Calu3 (cell line): ENCODE data around the gene TK2. TPM values are rescaled to one million over a fixed set of nuclear protein-coding genes. Genes with fewer than 3 reads are reported as not detected.
A peak's percentile ranks its signal among the peaks of the same experiment; 100 is the strongest.
"Not testable (repeated sequence)": the region's sequence is repeated elsewhere in the genome, so short reads cannot be mapped to it uniquely, and the experiment has no call there.

Experiments
- Bru-seq: library from RNA; stranded (reverse); fragments of 400-500 nt; gene quantifications from one replicate; lab custom pipeline; 2021; lab: Mats Ljungman, UMichigan
- BruChase-seq, 2 experiments: library from RNA; stranded (reverse); fragments of 400-500 nt; gene quantifications; one replicate each; lab custom pipeline; 2021; lab: Mats Ljungman, UMichigan
- BruUV-seq: library from RNA; stranded (reverse); fragments of 400-500 nt; replicated peaks from 2 replicates; lab custom pipeline; 2021; lab: Mats Ljungman, UMichigan
- CTCF ChIA-PET: fragments of 300-600 bp; sonication (Branson Sonifier 250); formaldehyde crosslinking; loops from one replicate; lab custom pipeline; 2022; ENCODE audit warnings: antibody characterized with exemption; lab: Charles Lee
- DNase-seq: peaks from one replicate; pipeline ENCODE4 v3.0.0; 2022
- H3K27ac Mint-ChIP-seq: one replicate; pipeline ENCODE4 v1.8.0; 2022; ENCODE audit warnings: mixed read lengths; ENCODE audit not compliant: unreplicated experiment
- H3K27me3 Mint-ChIP-seq: one replicate; pipeline ENCODE4 v1.8.0; 2022; ENCODE audit warnings: mixed read lengths; ENCODE audit not compliant: unreplicated experiment
- H3K36me3 Mint-ChIP-seq: one replicate; pipeline ENCODE4 v1.8.0; 2022; ENCODE audit warnings: mild to moderate bottlenecking, moderate library complexity, mixed read lengths; ENCODE audit not compliant: insufficient read depth, unreplicated experiment
- H3K4me1 Mint-ChIP-seq: one replicate; pipeline ENCODE4 v1.8.0; 2022; ENCODE audit warnings: mild to moderate bottlenecking, low read depth, mixed read lengths; ENCODE audit not compliant: unreplicated experiment
- H3K4me3 Mint-ChIP-seq: one replicate; pipeline ENCODE4 v1.8.0; 2022; ENCODE audit warnings: mild to moderate bottlenecking, low read depth, moderate library complexity, mixed read lengths; ENCODE audit not compliant: unreplicated experiment
- H3K9me3 Mint-ChIP-seq: one replicate; pipeline ENCODE4 v1.8.0; 2022; ENCODE audit warnings: low read depth, mixed read lengths; ENCODE audit not compliant: unreplicated experiment
- intact Hi-C: fragments of 100-400 bp; cut with micrococcal nuclease; formaldehyde crosslinking; loops from one replicate; pipeline ENCODE4 v1.10.0; 2022; ENCODE audit not compliant: unreplicated experiment
- long read RNA-seq: library from polyadenylated mRNA; stranded (forward); transcript quantifications from one replicate; pipeline ENCODE4 v2.0.0, GENCODE V29; 2022
- total RNA-seq: library from RNA; stranded (reverse); gene quantifications from 2 replicates; pipeline ENCODE4 v1.2.3, GENCODE V29; 2022
- TF ChIP-seq, protein P1 (sequence below): fragments of 200-600 bp; IDR thresholded peaks from one replicate; pipeline ENCODE4 v1.8.0; 2022; ENCODE audit warnings: antibody characterized with exemption; ENCODE audit not compliant: unreplicated experiment

Gene TK2
- 53.2 and 56.6 TPM in 2 replicates for total RNA-seq
- percentile 82 among the genes with signal in this experiment for Bru-seq, nascent RNA
- percentile 85 among the genes with signal in this experiment for BruChase-seq, experiment 1, labeled RNA remaining after a 6-hour chase
- BruChase-seq, experiment 2, labeled RNA remaining after a 2-hour chase, result percentile 80 among the genes with signal in this experiment
- long read RNA-seq, full-length matches to known transcripts, result 18 of 310 reads
- long read RNA-seq, partial matches to known transcripts, result 3 of 310 reads
- long read RNA-seq, other reads (novel, unspliced or antisense), result 289 of 310 reads

- TSS peak; percentile 47 for BruUV-seq
- DNase-seq, result peak; percentile 66
- no peaks in the 10 kb centered on the region for H3K9me3 Mint-ChIP-seq
- CTCF ChIA-PET, result interaction anchor here (1.0 kb wide), 1 partner anchor 16 kb away, joined by 3 read pairs; no protein-coding TSS in a partner anchor
- H3K4me3 Mint-ChIP-seq, result peak within 1 kb of the TSS; percentile 77
- peaks cover 50% of the 10 kb centered on the region for H3K4me1 Mint-ChIP-seq
- H3K27me3 Mint-ChIP-seq, result no peaks in the 10 kb centered on the region
- H3K27ac Mint-ChIP-seq, result peak within 1 kb of the TSS; percentile 70
- TF ChIP-seq, protein P1, sequence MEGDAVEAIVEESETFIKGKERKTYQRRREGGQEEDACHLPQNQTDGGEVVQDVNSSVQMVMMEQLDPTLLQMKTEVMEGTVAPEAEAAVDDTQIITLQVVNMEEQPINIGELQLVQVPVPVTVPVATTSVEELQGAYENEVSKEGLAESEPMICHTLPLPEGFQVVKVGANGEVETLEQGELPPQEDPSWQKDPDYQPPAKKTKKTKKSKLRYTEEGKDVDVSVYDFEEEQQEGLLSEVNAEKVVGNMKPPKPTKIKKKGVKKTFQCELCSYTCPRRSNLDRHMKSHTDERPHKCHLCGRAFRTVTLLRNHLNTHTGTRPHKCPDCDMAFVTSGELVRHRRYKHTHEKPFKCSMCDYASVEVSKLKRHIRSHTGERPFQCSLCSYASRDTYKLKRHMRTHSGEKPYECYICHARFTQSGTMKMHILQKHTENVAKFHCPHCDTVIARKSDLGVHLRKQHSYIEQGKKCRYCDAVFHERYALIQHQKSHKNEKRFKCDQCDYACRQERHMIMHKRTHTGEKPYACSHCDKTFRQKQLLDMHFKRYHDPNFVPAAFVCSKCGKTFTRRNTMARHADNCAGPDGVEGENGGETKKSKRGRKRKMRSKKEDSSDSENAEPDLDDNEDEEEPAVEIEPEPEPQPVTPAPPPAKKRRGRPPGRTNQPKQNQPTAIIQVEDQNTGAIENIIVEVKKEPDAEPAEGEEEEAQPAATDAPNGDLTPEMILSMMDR, result no peak
- H3K36me3 Mint-ChIP-seq, result peaks cover 87% of the 10 kb centered on the region
- intact Hi-C loops, result loop anchor here (5.0 kb wide), 1 partner anchor 142 kb away; no protein-coding TSS in a partner anchor
These were observed at the start of gene TK2 for GRCh38 chr16:66549284-66550131. Gene TK2 (minus strand): TSS chr16:66550122. CDS start chr16:66550061, 61 bp downstream.

GRCh38 chr16:66598111-66598510 lies 48.2 kb upstream of the TK2 start:
- CTCF ChIA-PET, result interaction anchor here (0.6 kb wide), 1 partner anchor 47 kb away, joined by 6 read pairs; no protein-coding TSS in a partner anchor
- no peak for DNase-seq
- Mint-ChIP-seq H3K9me3 (peaks cover 6% of the 10 kb centered on the region), H3K4me1 (no peaks in the 10 kb centered on the region), H3K27ac (no peak overlapping the region), H3K4me3 (no peak overlapping the region), H3K27me3 (no peaks in the 10 kb centered on the region), H3K36me3 (no peaks in the 10 kb centered on the region)
- TF ChIP-seq, protein P1, result no peak
- intact Hi-C loops, result no loop called here
- BruUV-seq, result no TSS peak

- CTCF ChIA-PET, result interaction anchor here (0.7 kb wide), 1 partner anchor 25 kb away, joined by 3 read pairs; no protein-coding TSS in a partner anchor
- TF ChIP-seq, protein P1, result no peak
- H3K9me3 Mint-ChIP-seq, result peaks cover 6% of the 10 kb centered on the region
- no peaks in the 10 kb centered on the region for H3K36me3 Mint-ChIP-seq
- no peak for DNase-seq
- no TSS peak for BruUV-seq
- intact Hi-C loops, result no loop called here
- no peak overlapping the region for H3K4me3 Mint-ChIP-seq
- no peak overlapping the region for H3K27ac Mint-ChIP-seq
- H3K4me1 Mint-ChIP-seq, result no peaks in the 10 kb centered on the region
- no peaks in the 10 kb centered on the region for H3K27me3 Mint-ChIP-seq
These were observed 47.3 kb upstream of the TK2 start for GRCh38 chr16:66596986-66597848.

DNA sequence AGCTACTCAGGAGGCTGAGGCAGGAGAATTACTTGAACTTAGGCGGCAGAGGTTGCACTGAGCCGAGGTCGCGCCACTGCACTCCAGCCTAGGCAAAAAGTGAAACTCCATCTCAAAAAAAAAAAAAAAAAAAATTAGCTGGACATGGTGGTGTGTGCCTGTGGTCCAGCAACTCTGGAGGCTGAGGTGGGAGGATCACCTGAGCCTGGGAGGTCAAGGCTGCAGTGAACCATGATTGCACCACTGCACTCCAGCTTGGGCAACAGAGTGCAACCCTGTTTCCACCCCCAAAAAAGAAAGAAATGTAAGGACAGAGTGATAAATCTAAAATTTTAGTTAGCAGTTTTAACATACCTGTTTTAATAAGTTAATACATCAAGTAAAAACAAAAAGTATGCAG lies 46.6 kb upstream of the TK2 start:
- H3K27ac Mint-ChIP-seq, H3K4me3 Mint-ChIP-seq, BruUV-seq, intact Hi-C loops, H3K4me1 Mint-ChIP-seq, H3K27me3 Mint-ChIP-seq, DNase-seq, H3K9me3 Mint-ChIP-seq, H3K36me3 Mint-ChIP-seq: not testable (repeated sequence)
- CTCF ChIA-PET, result interaction anchor here (0.6 to 0.7 kb wide), 2 partner anchors 24 to 114 kb away, joined by 3 read pairs; no protein-coding TSS in a partner anchor
